Measurements from ENCODE around the gene INSC. TPM values are rescaled to one million over a fixed set of nuclear protein-coding genes. Genes with fewer than 3 reads are reported as not detected.

Gene INSC
- total RNA-seq, 2 experiments from 2014 or later: 0.74 to 1.4 TPM

DNA sequence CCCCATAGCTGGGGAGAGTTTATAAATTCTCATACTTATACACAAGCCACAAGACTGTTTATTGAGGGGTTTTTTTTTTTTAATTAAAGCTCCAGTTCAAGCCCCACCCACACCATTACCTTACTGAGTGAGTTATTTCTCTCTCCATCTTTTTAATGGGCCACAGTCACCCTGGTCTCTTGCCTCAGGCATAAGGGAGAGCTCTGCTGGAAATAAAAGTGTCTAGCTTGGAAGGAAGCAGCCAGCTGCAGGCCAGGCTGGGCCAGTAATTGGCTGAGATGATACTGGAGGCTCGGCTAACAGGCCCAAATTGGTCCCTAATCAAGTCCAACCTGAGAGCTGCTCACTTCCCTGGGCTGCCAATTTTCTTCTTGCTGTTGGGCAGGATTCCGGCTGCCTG is 174.1 kb downstream of the INSC start:
- no peaks in the 10 kb centered on the region for H3K4me1 Mint-ChIP-seq (ENCODE audit: low read depth)

GRCh38 chr11:15289723-15290122 is 175.0 kb downstream of the INSC start:
- Mint-ChIP-seq H3K27ac (no peak overlapping the region), H3K27me3 (peaks cover 5% of the 10 kb centered on the region), H3K4me3 (no peak overlapping the region), H3K4me1 (ENCODE audit: low read depth) (no peaks in the 10 kb centered on the region), H3K9me3 (no peaks in the 10 kb centered on the region), H3K36me3 (ENCODE audit: low read depth) (no peaks in the 10 kb centered on the region)
- TF ChIP-seq, protein P1, sequence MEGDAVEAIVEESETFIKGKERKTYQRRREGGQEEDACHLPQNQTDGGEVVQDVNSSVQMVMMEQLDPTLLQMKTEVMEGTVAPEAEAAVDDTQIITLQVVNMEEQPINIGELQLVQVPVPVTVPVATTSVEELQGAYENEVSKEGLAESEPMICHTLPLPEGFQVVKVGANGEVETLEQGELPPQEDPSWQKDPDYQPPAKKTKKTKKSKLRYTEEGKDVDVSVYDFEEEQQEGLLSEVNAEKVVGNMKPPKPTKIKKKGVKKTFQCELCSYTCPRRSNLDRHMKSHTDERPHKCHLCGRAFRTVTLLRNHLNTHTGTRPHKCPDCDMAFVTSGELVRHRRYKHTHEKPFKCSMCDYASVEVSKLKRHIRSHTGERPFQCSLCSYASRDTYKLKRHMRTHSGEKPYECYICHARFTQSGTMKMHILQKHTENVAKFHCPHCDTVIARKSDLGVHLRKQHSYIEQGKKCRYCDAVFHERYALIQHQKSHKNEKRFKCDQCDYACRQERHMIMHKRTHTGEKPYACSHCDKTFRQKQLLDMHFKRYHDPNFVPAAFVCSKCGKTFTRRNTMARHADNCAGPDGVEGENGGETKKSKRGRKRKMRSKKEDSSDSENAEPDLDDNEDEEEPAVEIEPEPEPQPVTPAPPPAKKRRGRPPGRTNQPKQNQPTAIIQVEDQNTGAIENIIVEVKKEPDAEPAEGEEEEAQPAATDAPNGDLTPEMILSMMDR (IDR thresholded peaks at IDR 0.05): no peak
- ATAC-seq (no peak), DNase-seq (no peak)
- intact Hi-C loops (cut with micrococcal nuclease): no loop called here
- POLR2A ChIA-PET: no interaction called here
- CTCF ChIA-PET: no interaction called here

More for the DNA sequence above, 174.1 kb downstream of the INSC start:
- TF ChIP-seq, protein P1 (IDR thresholded peaks at IDR 0.05): no peak
- no peak for ATAC-seq
- intact Hi-C loops (cut with micrococcal nuclease): no loop called here
- H3K27ac Mint-ChIP-seq: no peak overlapping the region
- no peak for DNase-seq
- no peaks in the 10 kb centered on the region for H3K9me3 Mint-ChIP-seq
- POLR2A ChIA-PET: no interaction called here
- no peaks in the 10 kb centered on the region for H3K36me3 Mint-ChIP-seq (ENCODE audit: low read depth)
- H3K4me3 Mint-ChIP-seq: no peak overlapping the region
- CTCF ChIA-PET: no interaction called here
- H3K27me3 Mint-ChIP-seq: peaks cover 5% of the 10 kb centered on the region

DNA sequence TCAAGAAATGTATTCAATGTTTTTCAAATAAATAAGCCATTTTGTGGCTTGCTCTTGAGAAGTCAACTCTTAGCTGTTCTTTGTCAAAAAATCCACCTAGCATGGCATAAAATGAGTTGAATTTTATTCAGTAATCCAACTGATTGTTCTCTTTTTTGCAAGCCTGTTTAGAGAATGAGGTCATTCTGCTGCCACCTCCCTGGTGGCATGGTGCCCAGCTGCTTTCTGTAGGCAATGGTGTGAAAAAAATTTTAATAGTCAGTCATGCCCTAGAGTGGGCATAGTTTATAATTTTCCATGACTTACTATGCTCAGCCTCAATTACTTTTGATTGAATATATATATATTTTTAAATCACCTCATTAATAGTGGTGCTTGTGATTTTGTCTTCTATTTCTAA is 177.2 kb downstream of the INSC start:
- no peaks in the 10 kb centered on the region for H3K36me3 Mint-ChIP-seq (ENCODE audit: low read depth)
- TF ChIP-seq, protein P1 (IDR thresholded peaks at IDR 0.05): no peak
- ATAC-seq (no peak), DNase-seq (no peak)
- H3K9me3 Mint-ChIP-seq: no peaks in the 10 kb centered on the region
- H3K4me1 Mint-ChIP-seq (ENCODE audit: low read depth): no peaks in the 10 kb centered on the region
- H3K4me3 Mint-ChIP-seq: no peak overlapping the region
- ChIA-PET POLR2A (no interaction called here), CTCF (no interaction called here)
- no peak overlapping the region for H3K27ac Mint-ChIP-seq
- intact Hi-C loops (cut with micrococcal nuclease): no loop called here
- peaks cover 5% of the 10 kb centered on the region for H3K27me3 Mint-ChIP-seq

- no peaks in the 10 kb centered on the region for H3K9me3 Mint-ChIP-seq
- H3K27ac Mint-ChIP-seq: no peak overlapping the region
- H3K36me3 Mint-ChIP-seq (ENCODE audit: low read depth): no peaks in the 10 kb centered on the region
- intact Hi-C loops (cut with micrococcal nuclease): no loop called here
- ATAC-seq (no peak), DNase-seq (no peak)
- peaks cover 2% of the 10 kb centered on the region for H3K27me3 Mint-ChIP-seq
- no peaks in the 10 kb centered on the region for H3K4me1 Mint-ChIP-seq (ENCODE audit: low read depth)
- ChIA-PET POLR2A (interaction anchor here (0.6 kb wide), 1 partner anchor 155 kb away, joined by 3 read pairs; no protein-coding TSS in a partner anchor), CTCF (no interaction called here)
- H3K4me3 Mint-ChIP-seq: no peak overlapping the region
- TF ChIP-seq, protein P1 (IDR thresholded peaks at IDR 0.05): no peak
Measured at GRCh38 chr11:15293975-15294620, 179.4 kb downstream of the INSC start.

DNA sequence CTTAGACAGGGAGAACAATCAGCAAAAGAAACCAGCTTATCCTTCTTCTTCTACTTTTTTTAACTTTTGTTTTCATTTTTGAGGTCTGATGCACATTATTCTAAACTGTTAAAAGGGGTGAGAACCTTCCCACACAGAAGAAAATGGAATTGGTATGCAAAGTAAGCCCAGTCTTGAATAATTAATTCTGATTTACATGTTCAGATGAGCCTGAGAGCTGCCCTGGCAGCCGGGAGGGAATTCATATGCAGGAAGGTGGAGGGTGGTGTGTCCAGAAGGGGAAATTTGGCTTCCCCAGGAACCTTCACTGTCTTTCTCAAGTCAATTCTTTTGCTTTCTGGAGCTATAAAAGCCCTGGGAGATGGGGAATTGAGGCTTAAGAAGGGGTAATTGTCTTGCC is 181.0 kb downstream of the INSC start:
- CTCF ChIA-PET: interaction anchor here (1.1 kb wide), 1 partner anchor 195 kb away, joined by 3 read pairs; no protein-coding TSS in a partner anchor
- POLR2A ChIA-PET: no interaction called here
- H3K4me3 Mint-ChIP-seq: no peak overlapping the region
- no peaks in the 10 kb centered on the region for H3K4me1 Mint-ChIP-seq (ENCODE audit: low read depth)
- intact Hi-C loops (cut with micrococcal nuclease): no loop called here
- DNase-seq (no peak), ATAC-seq (no peak)
- H3K36me3 Mint-ChIP-seq (ENCODE audit: low read depth): no peaks in the 10 kb centered on the region
- no peaks in the 10 kb centered on the region for H3K9me3 Mint-ChIP-seq
- no peak overlapping the region for H3K27ac Mint-ChIP-seq
- TF ChIP-seq, protein P1 (IDR thresholded peaks at IDR 0.05): no peak
- H3K27me3 Mint-ChIP-seq: peaks cover 2% of the 10 kb centered on the region

Other genes with a start within 250 kb of the INSC start
- 10 to 100 TPM; 12.9 to 13.9 TPM for gene CYP2R1, start 222.7 kb upstream of the INSC start, total RNA-seq
- not detected for gene CALCA, start 142.6 kb upstream of the INSC start, total RNA-seq
- 1 to 10 TPM; 3.9 to 4.7 TPM for gene CALCB, start 41.3 kb upstream of the INSC start, total RNA-seq